ENCODE results near the gene CYP4F2.
"Not testable (repeated sequence)": the region's sequence is repeated elsewhere in the genome, so short reads cannot be mapped to it uniquely, and the experiment has no call there.

Gene CYP4F2

DNA sequence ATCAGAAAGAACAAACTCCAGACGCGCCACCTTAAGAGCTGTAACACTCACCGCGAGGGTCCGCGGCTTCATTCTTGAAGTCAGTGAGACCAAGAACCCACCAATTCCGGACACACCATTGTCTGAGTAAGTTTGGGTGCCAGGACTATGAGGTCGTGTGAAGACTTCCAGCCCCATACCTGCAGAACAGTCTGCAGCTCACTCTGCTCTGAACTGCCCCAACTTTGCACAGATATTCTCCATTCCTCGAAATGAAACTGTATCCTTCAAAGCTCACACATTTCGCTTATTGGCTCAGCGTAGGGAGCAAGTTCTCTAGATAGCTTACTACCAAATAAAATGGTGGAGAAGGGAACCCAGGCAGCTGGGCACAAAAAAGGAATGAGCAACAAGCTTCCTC, 2.6 kb upstream of the CYP4F2 start:
- DNase-seq (ENCODE audit: low read depth in 2 of 2), result no peak

DNA sequence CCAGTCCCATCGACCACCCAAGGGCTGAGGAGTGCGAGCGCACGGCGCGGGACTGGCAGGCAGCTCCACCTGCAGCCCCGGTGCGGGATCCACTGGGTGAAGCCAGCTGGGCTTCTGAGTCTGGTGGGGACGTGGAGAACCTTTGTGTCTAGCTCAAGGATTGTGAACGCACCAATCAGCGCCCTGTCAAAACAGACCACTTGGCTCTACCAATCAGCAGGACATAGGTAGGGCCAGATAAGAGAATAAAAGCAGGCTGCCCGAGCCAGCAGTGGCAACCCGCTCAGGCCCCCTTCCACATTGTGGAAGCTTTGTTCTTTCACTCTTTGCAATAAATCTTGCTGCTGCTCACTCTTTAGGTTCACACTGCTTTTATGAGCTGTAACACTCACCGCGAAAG, 2.2 kb upstream of the CYP4F2 start:
- not testable (repeated sequence) for DNase-seq (ENCODE audit: low read depth in 2 of 2)

DNA sequence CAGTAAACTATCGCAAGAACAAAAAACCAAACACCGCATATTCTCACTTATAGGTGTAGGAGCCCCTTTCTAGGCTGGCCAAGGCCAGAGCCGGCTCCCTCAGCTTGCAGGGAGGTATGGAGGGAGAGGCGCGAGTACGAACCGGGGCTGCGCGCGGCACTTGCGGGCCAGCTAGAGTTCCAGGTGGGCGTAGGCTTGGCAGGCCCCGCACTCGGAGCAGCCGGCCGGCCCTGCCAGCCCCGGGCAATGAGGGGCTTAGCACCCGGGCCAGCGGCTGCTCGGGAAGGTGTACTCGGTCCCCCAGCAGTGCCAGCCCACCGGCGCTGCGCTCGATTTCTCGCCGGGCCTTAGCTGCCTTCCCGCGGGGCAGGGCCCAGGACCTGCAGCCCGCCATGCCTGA, 1.7 kb upstream of the CYP4F2 start:
- DNase-seq (ENCODE audit: low read depth in 2 of 2), result not testable (repeated sequence)

DNA sequence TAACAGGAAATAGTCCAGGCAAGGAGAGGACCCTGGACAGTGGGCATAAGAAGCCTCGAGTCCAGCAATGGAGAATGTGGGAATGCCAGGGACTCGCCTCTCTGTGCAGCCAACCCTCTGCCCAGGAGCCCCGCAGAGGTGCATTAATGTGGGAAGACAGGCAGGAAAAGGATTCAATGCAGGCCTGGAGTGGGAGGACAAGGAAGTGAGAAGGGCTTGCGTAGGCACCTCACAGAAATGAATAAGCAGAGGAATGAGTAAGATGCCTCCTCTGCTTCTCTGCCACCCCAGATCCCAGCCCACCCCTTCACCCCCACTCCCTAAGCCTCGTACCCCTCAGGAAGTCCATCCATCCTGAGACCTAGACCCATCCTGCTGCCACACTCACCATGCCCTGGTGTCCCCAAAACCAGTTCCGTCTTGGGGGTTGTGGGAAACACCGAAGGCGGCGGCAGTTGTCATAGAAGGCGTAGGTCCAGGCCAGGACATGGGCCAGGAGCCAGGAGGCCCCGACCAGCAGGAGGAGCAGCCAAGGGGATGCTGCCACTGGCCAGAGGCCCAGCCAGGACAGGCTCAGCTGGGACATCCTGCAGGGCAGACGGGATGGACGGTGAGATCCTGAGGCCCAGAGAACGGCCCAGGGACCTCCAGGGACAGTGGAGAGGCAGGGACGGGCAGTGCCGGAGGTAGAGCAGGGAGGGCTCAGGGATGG, 692 bp downstream of the CYP4F2 start:
- no peak for DNase-seq (ENCODE audit: low read depth in 2 of 2)

DNA sequence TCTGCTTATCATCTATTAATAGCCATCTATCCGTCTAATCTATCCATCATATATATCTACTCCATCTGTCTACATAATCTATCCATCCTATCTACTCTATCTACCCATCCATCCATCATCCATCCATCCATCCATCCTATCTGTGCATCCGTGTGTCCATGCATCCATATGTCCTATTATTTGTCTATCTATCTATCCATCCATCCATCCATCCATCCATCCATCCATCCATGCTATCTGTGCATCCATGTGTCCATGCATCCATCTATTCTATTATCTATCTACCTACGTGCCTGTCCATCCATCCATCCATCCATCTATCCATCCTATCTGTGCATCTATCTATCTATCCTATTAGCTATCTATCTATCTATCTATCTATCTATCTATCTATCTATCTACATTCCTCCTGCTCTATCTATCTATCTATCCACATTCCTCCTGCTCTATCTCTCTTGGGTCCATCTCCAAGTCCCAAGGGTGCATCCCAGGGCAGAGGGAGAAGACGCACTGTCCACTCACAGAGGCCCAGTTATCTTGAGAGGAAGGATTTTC, 1.9 kb downstream of the CYP4F2 start:
- no peak for DNase-seq (ENCODE audit: low read depth in 2 of 2)

DNA sequence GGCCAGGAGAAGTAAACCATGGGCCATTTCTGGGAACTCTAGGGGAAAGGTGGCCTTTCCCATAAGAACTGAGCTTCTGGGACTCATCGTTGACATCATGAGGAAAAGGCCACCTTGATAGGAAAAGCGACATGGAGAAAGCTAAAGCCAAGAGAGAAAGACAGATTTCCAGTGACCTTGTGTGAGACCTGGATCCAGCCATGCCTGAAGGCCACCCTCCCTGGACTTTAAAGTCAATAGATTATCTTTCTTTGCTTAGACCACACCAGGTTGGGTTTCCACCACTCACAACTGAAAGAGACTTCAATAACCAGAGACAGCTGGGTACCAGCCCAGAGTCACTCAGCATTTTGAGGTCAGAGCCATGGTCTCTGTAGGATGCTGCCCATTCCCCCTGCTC, 3.5 kb downstream of the CYP4F2 start:
- DNase-seq (ENCODE audit: low read depth in 2 of 2), result no peak

DNA sequence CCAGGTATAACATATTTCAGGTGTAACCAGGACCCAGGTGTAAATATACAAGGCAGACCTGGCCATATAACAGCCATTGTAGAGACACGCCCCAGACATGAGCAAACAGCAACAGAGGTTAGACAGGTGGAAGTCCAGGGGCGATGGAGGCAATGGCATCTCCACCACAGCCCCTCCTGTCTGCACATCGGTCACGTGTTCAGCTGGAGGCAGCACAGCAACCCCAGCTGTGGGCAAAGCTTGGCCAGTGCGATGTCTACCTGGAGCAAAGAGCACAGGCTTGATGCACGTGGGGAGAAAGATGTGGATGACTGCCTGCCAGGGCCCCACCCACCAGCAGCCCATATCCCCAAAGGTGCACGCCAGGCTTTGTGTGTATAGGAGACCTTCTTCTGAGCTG, 4.4 kb downstream of the CYP4F2 start:
- no peak for DNase-seq (ENCODE audit: low read depth in 2 of 2)

DNA sequence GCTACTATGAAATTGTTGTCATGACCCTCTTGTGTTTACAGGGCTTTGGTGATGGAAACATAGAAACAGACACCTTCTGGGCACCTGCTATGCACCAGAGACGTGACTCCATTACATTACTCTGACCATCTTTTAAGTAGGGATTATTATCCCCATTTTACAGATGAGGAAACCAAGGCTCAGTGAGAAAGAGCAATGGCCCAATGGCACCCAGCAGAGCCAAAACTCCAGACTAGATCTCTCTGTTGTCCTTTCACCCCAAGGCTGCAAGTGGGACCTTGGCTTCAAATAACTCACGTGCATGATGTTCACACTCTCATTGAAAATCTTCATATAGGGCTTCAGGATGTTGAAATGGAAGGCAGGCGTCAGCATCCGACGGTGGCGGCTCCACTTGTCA, 5.9 kb downstream of the CYP4F2 start:
- DNase-seq (ENCODE audit: low read depth in 2 of 2), result no peak

DNA sequence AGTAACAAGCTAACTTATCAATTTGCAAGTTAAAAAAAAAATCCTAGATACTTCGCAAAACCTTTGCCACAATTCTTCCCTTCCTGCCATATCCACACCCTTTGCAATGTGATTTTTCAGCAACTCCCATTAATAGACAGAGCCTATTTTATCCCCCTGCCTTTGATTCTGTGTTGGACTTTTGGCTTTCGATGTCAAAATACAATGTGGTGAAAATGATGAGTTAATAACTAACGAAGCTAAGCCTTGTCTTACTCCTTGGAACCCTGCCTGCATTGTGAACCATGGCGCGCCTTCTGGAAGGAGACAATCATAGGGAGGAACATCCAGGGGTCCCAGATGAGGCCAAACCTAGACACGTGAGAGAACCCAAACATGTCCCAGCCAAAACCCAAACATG, 6.4 kb downstream of the CYP4F2 start:
- DNase-seq (ENCODE audit: low read depth in 2 of 2), result no peak

DNA sequence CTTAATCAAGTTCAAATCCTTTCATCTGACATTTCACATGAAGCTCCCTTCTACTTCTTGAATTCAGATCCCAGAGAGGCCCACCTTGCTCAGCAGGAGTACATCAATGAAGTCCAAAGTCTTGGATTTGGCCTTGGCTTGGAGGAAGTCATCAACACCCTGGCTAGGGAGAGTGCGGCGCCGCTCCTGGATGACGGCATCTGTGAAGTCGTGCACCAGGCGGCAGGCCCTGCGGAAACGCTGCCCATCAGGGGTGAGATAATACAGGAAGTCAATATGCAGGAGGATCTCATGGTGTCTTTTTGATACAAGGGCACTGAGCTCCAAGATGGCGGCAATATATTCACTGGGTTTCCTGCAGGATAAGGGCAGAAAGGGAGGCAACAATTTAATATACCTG, 8.5 kb downstream of the CYP4F2 start:
- not testable (repeated sequence) for DNase-seq (ENCODE audit: low read depth in 2 of 2)

DNA sequence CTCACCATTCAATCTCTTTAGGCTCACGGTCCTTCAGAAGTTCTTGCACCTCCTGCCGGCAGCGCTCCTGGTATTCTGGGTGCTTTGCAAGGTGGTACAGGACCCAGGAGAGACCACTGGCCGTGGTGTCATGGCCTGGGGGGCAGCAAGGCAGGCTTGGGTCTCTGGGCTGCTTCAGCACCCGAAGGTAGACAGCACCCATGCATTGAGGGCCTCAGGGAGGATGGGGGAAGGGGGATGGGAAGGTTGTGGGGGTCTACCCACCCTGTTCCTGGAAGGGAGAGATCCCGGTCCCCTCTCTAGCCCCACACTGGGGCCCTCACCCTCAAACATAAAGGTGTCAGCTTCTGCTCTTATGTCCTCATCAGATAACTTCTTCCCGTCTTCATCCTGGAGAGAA, 12.0 kb downstream of the CYP4F2 start:
- DNase-seq (ENCODE audit: low read depth in 2 of 2), result no peak

DNA sequence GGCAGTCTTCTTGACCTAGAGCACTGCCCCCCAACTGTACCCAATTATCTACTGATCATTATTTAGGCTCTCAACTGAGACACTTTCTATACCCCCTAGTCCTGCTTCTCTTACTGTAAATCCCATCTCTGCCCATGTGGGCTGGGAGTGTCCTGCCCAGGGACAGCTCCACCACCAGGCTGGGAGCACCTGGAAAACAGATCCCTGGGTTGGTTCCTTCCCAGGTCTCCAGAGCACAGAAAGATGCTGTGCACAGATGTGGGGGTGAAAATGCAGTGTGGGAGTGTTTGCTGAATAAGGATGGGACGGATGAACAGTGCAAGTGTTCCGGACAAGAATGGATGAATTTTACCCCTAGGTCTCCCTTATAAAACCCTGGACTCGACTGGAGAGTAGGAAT, 12.7 kb downstream of the CYP4F2 start:
- DNase-seq (ENCODE audit: low read depth in 2 of 2), result no peak

DNA sequence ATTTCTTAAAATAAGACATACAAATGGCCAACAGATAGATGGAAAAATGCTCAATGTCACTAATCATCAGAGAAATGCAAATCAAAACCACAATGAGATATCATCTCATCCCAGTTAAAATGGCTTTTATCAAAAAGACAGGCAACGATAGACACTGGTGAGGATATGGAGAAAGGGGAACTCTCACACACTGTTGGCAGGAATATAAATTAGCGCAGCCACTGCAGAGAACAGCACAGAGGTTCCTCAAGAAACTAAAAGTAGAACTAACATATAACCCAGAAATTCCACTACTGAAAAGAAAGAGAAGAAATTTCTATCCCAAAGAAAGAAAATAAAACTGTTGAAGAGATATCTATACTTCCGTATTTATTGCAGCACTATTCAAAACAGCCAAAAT, 14.5 kb downstream of the CYP4F2 start:
- DNase-seq (ENCODE audit: low read depth in 2 of 2), result not testable (repeated sequence)

DNA sequence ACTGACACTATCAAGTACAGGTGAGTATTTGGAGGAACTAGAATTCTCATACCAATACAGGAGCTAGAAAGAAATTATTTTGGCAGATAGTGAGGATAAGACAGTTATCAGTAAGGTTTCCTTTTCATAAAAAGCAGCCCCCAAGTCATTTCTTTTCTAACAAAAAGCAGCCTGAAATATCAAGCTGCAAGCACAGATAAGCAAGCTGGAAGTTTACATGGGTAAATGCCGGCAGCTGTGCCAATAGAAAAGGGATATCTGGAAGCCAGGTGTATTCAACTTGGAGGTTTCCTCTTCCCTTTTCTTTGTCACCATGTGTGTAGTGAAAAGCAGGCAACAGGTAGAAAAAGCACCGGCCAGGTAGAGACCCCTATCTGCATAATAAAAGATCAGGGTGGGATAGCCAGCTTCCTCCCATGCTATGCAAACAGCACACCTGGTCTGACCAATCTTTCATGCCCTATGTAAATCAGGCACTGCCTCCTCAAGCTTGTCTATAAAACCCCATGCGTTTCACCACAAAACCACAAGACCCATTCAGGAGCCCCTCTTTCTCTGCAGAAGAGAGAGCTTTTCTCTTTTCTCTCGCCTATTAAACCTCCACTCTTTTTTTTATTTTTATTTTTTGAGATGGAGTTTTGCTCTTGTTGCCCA, 22.9 kb downstream of the CYP4F2 start:
- DNase-seq (ENCODE audit: low read depth in 2 of 2), result no peak

DNA sequence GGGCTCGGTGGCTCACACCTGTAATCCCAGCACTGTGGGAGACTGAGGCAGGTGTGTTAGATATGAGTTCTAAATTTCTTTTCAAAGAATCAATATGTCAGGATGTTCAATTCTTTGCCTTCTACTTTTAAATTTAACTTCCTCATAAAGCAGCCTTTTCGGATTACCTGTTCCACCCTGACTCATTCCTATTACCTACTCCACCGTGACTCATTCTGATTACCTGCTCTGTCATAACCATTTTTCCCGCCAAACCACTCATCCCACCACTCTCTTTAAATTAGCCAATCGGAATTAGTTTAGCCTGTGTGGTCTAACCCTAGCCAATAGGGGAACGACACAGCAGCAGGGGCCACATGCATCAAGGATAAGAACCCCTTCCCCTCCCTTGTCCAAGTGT, 24.1 kb downstream of the CYP4F2 start:
- DNase-seq (ENCODE audit: low read depth in 2 of 2), result not testable (repeated sequence)

DNA sequence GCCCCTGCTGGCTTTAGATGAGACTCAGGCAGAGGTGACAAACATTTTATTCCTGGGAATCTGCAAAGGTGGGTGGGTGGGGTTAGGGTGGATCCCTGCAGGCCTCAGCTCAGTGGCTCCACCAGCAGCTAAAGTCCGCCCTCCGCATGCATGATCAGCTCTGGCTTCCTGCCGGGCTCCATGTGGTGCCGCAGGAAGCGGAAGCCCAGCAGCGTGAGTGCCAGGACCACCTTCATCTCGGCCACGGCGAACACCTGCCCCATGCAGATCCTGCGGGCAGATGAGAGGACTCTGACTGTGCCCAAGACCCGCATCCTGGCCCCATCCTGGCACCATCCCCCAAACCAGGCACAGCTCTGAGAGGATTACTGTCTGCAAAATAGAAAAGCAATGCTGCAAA, 26.3 kb downstream of the CYP4F2 start:
- no peak for DNase-seq (ENCODE audit: low read depth in 2 of 2)

DNA sequence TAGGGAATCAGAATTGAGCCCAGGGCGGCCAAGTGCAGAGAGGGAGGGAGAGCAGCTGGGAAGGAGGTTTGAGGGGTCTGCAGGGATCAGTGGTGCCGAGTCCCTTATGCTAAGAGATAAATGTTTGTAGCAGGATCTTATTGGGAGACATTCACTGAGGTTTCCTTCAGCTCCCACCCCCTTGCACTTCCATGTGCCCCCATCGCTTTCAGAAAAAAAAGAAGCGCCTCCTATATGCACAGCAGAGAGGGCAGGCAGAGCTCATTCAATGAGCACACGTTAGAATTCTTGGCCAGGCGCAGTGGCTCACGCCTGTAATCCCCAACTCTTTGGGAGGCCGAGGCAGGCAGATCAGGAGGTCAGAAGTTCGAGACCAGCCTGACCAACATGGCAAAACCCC, 28.0 kb downstream of the CYP4F2 start:
- no peak for DNase-seq (ENCODE audit: low read depth in 2 of 2)

DNA sequence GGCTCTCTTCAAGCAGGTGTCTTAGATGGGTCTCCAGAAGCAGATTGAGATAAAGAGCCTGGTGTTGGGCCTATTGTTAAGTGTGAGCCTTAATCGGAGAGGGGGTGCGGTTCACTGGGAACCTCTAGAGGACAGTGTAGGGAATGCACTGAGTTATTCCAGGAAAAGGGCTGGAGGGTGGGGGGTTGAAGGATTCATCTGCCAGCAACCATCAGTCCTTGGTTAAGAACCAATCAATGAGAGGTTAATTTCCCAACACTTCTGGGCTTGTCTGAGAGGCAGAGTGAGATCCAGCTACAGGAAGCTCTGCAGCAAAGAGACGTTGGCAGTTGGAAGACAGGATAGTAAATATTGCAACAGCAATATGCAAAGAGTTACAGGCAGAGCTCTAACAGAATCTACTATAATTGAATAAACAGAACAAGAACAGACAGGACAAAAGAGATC, 28.7 kb downstream of the CYP4F2 start:
- peak; percentile 4 to 16 for DNase-seq (ENCODE audit: low read depth in 2 of 2)

DNA sequence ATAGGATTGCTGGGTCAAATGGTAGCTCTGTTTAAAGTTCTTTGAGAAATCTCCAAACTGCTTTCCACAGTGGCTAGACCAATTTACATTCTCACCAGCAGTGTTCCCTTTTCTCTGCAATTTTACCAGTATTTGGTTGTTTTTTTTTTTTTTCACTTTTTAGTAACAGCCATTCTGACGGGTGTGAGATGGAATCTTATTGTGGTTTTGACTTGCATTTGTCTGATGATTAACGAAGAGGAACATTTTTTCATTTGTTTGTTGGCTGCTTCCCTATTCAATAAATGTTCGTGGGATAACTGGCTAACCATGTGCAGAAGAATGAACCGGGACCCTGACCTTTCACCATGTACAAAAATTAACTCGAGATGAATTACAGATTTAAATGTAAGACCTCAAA, 31.2 kb downstream of the CYP4F2 start:
- no peak for DNase-seq (ENCODE audit: low read depth in 2 of 2)

DNA sequence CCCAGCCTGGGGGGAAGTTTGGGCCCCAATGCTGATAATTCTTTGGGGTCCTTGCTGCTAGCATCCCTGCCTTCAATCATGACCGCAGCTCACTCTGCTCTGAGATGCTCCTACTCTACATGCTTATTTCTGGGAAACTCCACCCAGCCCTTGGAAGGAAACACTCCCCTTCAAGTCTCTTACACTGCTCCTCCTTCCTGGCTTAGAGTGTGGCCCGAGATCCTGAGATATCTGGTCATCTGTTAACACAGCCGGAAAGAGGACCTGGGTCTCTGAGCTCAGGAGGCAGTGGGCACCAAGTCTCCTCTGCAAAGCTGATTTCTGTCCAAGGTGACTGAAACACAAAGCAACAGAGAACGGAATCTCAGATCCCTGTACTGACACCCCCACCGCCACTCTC, 33.0 kb downstream of the CYP4F2 start:
- DNase-seq (ENCODE audit: low read depth in 2 of 2), result no peak

DNA sequence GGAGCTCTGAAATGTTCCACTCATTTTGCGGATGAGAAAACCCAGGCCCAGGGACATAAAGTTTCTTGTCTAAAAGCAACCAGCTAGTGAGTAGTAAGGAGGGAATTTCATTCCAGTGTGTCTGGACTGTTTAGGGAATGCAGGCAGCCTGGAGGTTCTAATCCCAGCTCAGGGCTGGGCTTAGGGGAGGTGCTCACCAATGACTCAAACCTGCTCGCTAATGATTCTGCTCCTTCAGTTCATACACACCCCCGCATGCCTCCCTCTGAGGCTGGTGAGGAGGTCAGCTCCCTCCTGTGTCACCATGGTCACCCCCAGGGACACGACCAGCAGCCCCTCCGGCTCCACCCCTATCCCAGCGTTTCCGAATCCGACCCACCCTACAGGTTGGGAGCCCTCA, 34.6 kb downstream of the CYP4F2 start:
- no peak for DNase-seq (ENCODE audit: low read depth in 2 of 2)

DNA sequence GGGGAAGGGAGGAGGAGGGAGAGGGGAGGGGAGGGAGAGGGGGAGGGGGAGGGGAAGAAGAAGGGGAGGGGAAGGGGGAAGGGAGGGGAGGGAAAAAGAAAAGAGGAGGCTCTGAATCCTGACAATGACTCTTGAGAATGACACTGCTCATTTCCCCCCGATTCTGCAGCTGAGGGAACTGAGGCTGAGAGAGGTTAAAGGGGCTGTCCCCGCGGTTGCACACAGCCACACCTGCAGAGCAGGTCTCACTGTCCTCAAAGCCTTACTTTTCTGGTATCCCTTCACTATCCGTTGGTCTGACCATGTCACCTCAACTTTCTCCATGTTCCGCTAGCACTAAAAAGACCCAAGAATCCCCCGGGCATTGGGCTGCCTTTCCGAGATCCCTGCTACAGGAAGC, 35.4 kb downstream of the CYP4F2 start:
- no peak for DNase-seq (ENCODE audit: low read depth in 2 of 2)

DNA sequence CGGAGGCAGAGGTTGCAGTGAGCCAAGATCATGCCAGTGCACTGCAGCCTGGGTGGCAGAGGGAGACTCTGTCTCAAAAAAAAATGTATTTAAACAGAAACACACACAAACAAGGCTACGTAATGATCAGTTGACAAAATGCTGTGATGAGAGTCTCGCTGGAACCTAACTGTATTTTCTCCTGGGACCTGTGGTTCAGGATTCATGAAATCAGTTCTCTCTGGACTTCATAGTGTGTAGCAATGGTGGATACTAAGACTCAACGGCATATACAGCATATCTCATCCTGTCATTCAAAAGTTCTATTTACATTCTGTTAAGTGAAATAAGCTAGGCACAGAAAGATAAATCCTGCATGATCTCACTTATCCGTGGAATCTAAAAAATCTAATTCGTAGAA, 37.4 kb downstream of the CYP4F2 start:
- DNase-seq (ENCODE audit: low read depth in 2 of 2), result no peak

Data from stimulated activated CD4-positive, alpha-beta T cell treated with anti-CD3 and anti-CD28 coated beads, Interleukin-1b, Interleukin-23, amount 100 ng/mL, for 1 hour (primary cell).